Activated CD8-positive, alpha-beta memory T cell treated with anti-CD3 and anti-CD28 coated beads, Interleukin-2, amount 50 U/mL, for 48 hours (primary cell): ENCODE data around the gene TOMM20.
A peak's percentile ranks its signal among the peaks of the same experiment; 100 is the strongest.
"Not testable (repeated sequence)": the region's sequence is repeated elsewhere in the genome, so short reads cannot be mapped to it uniquely, and the experiment has no call there.

Source experiments
- DNase-seq: peaks from one replicate; pipeline ENCODE4 v3.0.0-alpha.2; 2020

Gene TOMM20

GRCh38 chr1:235128456-235129328 is at the start of gene TOMM20:
TOMM20 (minus strand) TSS chr1:235128837; CDS start chr1:235128715, 122 bp downstream.
- peak; percentile 97 for DNase-seq

DNA sequence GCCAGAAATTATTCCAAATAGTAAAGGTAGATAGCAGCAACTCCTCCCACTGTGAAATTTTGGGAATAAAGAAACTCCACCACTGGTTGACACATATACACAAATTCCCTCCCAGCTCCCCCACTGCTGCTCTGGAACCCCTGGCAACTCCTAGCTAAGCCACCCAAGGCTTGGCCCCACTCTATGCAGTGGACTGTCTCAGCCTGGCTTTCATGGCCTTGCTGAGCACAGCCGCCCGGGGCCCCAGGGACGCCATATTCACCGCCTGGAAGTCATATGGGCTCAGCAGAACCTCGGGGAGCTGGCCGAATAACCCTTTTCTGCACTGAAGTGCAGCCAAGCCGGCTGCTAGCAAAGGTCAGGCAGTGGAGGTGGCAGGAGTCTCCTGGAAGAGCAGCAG is 47.8 kb upstream of the TOMM20 start:
- DNase-seq, result no peak

GRCh38 chr1:235169986-235170385 is 41.3 kb upstream of the TOMM20 start:
- no peak for DNase-seq

DNA sequence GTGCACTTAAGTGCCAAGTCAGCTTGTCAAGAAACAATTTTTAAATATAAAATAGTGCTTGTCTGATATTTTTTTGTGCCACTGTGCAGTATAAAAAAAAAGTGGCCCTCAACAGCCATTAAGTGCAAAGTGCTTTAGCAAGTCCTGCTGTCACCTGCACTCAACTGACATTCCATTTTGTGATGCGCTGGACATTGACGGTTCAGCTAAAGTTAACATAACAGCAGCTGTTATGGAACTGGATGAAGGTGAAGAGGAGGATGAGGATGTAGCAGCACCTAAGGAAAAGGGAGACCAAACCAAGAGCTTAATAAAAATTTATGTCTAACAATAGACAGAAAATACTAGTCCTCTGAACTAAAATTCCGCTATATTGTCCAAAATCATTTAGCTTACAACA is 39.7 kb upstream of the TOMM20 start:
- DNase-seq, result no peak

DNA sequence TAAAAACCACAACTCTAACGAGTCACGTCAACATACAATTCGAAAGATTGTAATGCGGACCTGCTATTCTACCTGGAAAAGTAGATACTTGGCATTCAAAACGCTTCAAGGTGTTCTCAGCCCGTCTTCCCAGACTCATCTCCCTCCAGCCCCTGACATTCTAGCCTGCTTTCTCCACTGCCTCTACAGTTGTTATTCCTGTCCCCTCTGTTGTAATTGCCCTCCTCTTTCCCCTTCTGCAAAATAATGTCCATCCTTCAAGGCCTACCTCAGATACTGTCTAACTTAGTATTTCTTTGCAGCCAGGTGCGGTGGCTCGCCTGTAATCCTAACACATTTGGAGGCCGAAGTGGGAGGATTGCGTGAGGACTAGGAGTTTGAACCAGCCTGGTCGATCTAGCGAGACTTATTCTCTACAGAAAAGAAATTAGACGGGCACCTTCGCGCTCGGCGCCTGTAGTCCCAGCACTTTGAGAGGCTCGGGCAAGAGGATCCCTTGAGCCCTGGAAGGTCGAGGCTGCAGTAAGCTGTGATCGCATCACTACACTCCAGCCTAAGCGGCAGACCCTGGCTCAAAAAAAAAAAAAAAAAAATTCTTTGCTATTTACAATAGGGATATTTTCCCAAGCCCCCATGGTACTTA is 33.2 kb upstream of the TOMM20 start:
- DNase-seq, result no peak

DNA sequence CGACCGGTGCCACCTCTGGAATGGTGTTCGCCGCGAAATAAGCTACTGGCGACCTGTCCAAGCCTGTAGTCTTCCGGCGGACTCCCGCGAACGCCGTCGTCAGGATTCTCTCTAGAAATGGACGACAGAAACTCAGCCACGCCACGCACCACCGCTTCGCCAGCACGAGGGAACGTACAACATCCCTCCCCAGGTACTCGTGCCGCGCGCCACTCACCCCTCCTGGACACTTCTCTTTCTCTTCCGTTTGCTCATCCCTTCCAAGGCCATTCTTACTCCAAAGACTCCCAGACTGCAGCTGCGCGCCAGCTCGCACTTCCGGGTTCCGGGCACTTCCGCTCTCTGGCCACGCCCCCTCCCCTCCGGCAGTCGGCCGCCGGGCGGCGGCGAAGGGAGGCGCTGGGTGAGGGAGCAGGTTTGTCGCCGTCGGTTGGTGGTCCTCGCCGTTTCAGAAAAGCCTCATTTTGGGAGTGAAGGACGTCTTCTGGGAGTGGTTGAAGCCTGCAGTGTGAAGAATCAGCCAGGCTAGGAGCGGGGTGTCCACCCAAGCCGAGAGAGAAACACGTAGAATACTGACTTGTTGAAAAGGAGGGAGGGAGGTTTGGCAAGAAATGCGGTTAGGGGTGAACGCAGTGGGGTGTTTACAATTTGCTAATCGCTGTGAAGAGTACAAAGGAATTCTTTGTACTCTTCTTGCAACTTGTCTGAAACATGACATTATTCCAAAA is 32.5 kb upstream of the TOMM20 start, which contains the start of gene RBM34:
TSS of gene RBM34 (minus strand) at position 294 of the 728 bp plus-strand sequence. CDS start at position 270, 24 bp downstream.
- DNase-seq, result peak; percentile 97

GRCh38 chr1:235160383-235160956 is 31.8 kb upstream of the TOMM20 start:
- DNase-seq, result no peak

DNA sequence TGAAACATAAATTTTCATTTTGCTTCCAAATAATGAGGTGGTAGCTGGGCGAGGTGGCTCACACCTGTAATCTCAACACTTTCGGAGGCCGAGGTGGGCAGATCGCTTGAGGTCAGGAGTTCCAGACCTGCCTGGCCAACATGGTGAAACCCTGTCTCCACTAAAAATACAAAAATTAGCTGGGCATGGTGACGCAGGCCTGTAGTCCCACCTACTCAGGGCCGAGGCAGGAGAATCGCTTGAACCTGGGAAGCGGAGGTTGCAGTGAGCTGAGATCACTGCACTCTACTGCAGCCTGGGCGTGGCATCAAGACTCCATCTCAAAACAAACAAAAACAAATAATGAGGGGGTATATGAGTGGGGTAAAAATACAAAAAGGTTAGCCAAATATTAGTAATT is 31.3 kb upstream of the TOMM20 start:
- not testable (repeated sequence) for DNase-seq

GRCh38 chr1:235159284-235159683 is 30.6 kb upstream of the TOMM20 start:
- DNase-seq, result not testable (repeated sequence)

DNA sequence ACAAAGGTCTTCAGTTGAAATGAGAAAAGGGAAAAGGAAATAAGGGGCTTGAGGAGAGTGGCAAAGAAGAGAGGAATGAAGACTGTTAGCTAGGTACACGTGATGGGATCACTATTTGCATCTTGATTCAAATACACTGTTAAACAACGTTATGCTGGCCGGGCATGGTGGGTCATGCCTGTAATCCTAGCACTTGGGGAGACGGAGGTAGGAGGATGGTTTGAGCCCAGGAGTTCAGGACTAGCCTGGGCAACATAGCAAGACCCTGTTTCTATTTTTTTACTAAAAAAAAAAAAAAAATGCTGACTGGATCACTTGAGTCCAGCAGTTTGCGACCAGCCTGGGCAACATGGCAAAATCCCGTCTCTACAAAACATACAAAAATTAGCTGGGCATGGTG is 30.0 kb upstream of the TOMM20 start:
- DNase-seq, result no peak

- no peak for DNase-seq
Measured at GRCh38 chr1:235157150-235157549, 28.5 kb upstream of the TOMM20 start.

DNA sequence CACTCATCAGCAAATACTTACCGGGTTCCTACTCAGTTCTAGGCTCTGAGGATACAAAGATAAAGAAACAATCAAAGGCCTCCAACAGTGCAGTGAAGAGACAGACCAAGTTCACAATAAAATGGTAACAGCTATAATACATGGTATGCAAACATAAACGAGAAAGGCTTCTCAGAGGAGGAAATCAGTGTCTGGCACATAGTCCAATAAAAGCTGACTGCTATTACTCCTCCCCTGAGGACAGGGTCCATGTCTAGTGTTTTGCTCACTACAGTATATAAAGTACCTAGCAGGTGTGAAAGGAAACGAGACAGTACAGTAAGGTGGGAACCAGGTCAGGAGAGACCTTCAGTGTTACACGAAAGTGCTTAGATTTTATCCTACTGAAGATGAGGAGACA is 28.1 kb upstream of the TOMM20 start:
- no peak for DNase-seq

DNA sequence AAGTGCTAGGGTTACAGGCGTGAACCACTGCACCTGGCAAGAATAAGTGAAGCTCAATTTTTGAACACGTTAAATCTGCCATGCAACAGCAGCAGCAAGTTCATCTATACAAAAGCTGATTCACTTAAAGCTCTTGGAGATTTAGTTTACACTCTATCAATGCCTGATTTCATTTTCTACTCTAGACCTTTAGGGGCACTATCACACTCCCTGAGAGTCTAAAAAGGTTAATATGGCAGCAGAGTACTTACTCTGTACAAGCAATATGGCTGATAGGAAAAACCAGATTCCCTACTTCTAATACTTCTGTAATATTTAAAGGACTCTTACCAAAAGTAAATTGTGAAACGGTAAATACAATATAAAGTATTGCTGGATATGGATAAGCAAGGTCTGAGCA is 27.6 kb upstream of the TOMM20 start:
- DNase-seq, result no peak

DNA sequence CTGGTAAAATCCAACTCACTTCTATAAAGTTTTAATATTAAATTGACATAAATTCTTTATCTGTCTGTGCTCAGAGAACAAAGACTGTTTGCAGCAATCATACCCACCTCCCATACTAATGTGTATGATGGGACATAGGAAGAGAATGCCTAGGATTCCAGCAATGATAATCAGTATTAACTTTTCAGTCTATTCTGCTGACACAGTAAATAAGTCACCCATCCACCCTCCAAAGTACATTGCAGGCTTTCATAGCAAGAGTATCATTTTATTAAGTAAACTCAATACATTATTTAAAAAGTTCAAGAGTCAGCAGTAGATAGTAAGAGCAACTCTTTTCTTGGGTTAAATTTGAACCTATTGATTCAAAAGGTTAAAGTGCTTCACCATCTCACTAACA is 23.6 kb upstream of the TOMM20 start:
- DNase-seq, result no peak

DNA sequence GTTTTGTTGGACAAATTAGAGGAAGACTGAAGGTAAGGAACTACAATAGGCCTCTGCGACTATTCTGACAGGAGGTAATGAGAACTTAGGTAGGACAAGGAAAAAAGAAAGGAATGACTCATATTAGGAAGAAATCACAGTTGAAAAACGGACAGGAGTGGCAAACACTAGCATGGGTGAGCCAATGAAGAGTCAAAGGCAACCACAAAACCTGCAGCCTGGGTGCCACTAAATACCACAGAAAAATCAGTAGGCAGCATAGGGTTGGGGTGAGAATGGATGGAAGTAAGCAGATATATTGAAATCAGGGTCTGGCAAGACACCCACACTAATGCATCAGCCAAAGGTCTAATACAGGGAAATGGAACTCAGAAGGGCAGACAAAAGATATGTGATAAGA is 22.4 kb upstream of the TOMM20 start:
- no peak for DNase-seq

DNA sequence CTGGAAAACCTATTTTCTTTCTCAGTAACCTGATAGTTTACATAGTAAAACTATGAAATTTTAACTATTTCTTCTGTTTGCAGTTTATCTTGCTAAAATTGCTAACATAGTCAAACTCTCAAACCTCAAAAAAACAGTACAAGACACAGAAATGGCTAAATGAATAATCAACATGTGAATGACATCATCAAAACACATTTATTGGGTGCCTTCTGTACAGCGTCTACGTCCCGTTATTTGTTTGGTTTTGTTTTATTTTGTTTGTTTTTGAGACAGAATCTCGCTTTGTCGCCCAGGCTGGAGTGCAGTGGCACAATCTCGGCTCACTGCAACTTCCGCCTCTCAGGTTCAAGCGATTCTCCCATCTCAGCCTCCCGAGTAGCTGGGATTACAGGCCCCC is 21.2 kb upstream of the TOMM20 start:
- DNase-seq, result no peak

GRCh38 chr1:235147269-235147668 is 18.6 kb upstream of the TOMM20 start:
- DNase-seq, result no peak

DNA sequence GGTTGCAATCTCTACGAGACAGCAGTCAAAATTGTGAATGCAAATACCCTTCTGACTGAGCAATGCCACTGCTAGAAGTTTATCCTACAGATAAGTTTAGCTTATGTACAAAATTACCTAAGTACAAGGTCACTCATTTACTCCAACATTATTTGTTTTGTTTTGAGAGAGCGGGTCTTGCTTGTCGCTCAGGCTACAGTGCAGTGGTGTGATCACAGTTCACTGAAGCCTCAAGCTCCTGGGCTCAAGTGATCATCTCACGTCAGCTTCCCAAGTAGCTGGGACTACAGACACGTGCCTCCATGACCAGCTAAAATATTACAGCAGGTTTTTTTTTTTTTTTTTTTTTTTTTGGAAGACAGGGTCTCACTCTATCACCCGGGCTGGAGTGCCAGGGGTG is 17.0 kb upstream of the TOMM20 start:
- no peak for DNase-seq

- no peak for DNase-seq
Measured at GRCh38 chr1:235142991-235143390, 14.4 kb upstream of the TOMM20 start.

GRCh38 chr1:235139315-235139714 is 10.7 kb upstream of the TOMM20 start:
- DNase-seq, result no peak

DNA sequence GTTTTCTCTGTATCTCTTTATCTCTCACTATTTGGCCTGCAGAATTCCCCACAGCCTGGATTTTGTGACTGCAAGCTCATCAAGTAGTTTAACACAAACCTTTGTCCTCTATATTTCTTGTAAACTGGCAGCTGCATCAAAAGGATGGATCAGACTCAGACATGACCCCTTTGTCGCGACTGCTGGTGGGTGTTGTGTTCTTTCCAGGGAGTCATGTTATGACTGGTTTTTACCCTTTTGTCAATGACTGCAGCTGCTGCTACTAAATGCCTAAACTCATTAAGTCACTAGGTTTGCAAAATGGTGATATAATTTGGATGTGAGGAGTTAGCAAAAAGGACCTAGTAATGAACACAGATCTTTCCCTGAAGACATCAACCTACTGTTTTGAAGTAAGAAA is 10.2 kb upstream of the TOMM20 start:
- no peak for DNase-seq

DNA sequence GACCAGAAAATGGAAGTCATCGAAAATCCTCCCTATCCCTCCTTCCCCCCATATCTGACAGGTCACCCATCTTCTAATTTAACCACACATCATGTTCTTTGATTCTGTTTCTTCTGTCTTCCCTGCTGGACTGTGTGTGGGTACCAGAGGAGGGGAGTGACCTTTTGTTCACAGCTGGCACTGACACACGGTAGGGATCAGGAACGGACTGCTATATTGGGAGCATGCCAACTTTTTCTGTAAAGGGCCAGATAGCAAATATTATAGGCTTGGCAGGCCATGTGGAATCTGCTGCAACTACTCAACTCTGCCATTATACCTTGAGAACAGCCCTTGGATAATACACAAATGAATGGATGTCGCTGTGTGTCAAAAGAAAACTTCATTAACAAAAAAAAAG is 7.5 kb upstream of the TOMM20 start:
- no peak for DNase-seq

DNA sequence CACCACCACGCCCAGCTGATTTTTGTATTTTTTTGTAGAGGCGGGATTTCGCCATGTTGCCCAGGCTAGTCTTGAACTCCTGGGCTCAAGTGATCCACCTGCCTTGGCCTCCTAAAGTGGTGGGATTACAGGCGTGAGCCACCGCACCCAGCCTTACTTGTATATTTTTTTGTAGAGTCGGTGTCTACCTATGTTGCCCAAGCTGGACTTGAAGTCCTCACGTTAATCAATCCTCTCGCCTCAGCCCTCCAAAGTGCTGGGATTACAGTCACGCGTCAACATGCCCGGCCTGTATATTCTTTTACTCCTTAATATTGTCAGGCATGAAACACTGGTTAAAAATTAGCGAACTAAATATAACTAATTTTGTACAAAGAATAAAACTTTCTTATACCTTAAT is 5.5 kb upstream of the TOMM20 start:
- DNase-seq, result no peak
